ENCODE measurements around the gene MANEAL.
"Not testable (repeated sequence)": the region's sequence is repeated elsewhere in the genome, so short reads cannot be mapped to it uniquely, and the experiment has no call there.

MANEAL gene

DNA sequence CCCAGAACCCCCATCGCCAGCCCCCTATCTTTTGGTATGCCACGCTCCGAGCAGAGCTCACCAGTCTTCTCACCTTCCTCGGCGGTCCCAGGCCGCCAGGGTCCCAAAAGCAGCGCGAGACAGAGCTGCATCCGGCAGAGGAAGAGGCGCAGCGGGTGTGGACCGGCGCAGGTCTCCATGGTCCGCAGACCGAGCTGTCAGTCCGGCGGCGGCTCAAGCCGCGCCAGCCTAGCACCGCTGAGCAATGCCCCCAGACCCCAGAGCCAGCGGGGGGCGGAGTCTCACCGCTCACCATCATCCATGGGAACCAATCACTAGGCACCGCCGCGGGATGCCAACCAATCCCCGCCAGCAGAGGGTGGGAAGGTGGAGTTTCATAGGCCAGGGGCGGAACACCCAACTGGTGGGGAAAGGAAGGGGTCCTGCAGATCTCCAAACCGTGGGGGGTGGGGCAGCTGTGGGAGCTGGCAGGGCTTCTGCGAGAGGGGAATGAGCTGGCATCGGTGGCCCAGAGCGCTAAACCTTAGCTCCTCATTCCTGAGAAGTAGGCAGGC lies 28.7 kb upstream of the MANEAL start, which contains the start of gene EPHA10:
Gene EPHA10 (minus strand): TSS at position 233 of the 554 bp plus-strand sequence. CDS start 54 bp downstream, at position 179.
- TF ChIP-seq, protein P1, sequence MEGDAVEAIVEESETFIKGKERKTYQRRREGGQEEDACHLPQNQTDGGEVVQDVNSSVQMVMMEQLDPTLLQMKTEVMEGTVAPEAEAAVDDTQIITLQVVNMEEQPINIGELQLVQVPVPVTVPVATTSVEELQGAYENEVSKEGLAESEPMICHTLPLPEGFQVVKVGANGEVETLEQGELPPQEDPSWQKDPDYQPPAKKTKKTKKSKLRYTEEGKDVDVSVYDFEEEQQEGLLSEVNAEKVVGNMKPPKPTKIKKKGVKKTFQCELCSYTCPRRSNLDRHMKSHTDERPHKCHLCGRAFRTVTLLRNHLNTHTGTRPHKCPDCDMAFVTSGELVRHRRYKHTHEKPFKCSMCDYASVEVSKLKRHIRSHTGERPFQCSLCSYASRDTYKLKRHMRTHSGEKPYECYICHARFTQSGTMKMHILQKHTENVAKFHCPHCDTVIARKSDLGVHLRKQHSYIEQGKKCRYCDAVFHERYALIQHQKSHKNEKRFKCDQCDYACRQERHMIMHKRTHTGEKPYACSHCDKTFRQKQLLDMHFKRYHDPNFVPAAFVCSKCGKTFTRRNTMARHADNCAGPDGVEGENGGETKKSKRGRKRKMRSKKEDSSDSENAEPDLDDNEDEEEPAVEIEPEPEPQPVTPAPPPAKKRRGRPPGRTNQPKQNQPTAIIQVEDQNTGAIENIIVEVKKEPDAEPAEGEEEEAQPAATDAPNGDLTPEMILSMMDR (IDR thresholded peaks at IDR 0.05; ENCODE audit: low read depth, low read length): no peak
- DNase-seq (ENCODE audit: extremely low read depth, low read depth): no peak

DNA sequence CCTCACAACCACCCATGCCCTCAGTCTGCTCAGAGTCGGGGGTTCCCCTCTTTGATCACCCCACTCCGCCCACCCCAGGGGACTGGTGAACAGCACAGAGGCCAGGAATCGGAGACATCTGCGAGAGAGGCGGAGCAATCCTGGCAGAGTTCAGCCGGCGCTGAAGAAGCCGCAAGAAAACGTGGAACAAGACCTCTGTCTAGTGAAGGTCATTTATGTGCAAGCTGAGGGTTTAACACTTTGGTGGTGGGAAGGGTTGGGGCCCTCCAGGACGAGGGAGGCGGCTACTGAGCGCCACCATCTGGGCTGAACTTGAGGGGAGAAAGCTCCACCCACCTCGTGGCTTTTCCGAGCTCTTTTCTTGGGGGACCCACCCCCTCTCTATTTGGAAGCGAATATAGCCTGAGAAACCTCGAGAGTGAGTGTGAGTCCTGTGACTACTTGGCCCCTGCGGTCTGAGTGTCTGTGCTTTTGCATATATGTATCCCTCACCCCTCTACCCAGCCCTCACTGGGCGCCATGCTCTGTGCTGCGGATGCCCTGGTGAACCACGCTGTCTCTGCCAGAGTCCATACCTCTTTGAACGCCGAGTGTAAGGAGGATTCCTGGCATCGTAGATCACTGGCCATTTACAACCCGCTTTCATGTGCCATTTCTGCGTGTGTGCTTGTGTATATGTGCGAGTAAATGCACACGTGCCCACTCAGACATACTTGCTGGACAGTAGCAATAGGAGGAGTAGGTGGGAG lies 27.6 kb upstream of the MANEAL start:
- DNase-seq (ENCODE audit: extremely low read depth, low read depth): no peak
- TF ChIP-seq, protein P1 (IDR thresholded peaks at IDR 0.05; ENCODE audit: low read depth, low read length): no peak

DNA sequence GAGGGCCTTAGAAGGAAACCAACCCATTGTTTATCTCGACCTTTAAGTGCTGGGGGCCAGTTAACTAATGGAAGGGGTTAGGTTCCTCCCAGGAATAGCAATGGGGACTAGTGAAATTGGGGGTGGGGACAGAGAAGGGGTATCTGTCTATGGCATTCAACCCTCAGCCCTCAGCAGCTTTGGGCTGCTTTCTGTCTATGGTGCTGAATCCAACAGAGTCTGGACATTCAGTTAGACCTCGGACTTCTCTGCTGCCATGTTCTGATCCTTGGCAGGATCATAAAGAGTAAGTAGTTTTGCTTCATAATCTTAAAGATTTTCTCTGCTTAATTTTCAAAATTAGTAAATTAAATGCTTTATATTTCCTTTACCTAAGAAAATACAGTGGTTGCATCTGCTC lies 26.2 kb upstream of the MANEAL start:
- TF ChIP-seq, protein P1 (IDR thresholded peaks at IDR 0.05; ENCODE audit: low read depth, low read length): no peak

DNA sequence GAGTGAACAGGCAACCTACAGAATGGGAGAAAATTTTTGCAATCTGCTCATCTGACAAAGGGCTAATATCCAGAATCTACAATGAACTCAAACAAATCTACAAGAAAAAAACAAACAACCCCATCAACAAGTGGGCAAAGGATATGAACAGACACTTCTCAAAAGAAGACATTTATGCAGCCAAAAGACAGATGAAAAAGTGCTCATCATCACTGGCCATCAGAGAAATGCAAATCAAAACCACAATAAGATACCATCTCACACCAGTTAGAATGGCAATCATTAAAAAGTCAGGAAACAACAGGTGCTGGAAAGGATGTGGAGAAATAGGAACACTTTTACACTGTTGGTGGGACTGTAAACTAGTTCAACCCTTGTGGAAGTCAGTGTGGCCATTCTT lies 22.2 kb upstream of the MANEAL start:
- DNase-seq (ENCODE audit: extremely low read depth, low read depth): not testable (repeated sequence)

More for the DNA sequence above, 26.2 kb upstream of the MANEAL start:
- no peak for DNase-seq (ENCODE audit: extremely low read depth, low read depth)

DNA sequence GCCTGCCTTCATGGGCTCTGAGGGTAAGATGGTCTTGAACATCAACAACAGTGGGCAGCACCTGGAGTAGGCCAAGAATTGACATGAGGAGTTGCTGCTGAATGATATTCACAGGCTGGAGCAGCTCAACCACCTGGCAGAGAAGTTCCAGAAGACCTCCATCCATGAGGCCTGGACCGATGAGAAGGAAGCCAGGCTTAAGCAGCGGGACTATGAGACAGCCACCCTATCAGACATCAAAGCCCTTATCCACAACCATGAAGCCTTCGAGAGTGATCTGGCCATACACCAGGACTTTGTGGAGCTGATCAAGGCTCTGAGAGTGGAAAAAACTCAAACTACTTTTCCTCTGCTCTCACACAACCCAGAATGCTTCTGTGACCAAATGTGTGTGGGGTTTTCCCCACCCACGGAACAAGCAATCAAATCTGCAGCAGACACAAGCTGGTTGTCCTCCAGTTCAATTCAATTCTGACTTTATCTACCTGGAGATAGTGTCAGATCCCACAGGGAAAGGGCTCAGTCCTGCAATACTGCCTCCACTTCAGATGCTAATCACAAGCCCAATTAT lies 16.6 kb upstream of the MANEAL start:
- DNase-seq (ENCODE audit: extremely low read depth, low read depth): no peak
- TF ChIP-seq, protein P1 (IDR thresholded peaks at IDR 0.05; ENCODE audit: low read depth, low read length): no peak

DNA sequence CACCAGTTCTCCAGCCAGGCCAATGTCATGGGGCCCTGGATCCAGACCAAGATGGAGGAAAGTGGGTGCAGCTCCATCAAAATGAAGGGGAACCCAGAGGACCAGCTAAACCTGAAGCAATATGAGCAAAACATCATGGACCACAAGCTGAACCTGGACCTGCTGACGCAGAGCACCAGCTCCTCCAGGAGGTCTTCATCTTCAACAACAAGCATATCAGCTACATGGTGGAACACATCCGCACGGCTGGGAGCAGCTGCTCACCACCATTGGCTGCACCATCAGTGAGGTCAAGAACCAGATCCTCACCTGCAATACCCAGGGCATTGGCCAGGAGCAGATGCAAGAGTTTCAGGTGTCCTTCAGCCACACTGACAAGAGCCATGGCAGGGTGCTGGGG lies 15.0 kb upstream of the MANEAL start:
- DNase-seq (ENCODE audit: extremely low read depth, low read depth): no peak
- TF ChIP-seq, protein P1 (IDR thresholded peaks at IDR 0.05; ENCODE audit: low read depth, low read length): no peak

DNA sequence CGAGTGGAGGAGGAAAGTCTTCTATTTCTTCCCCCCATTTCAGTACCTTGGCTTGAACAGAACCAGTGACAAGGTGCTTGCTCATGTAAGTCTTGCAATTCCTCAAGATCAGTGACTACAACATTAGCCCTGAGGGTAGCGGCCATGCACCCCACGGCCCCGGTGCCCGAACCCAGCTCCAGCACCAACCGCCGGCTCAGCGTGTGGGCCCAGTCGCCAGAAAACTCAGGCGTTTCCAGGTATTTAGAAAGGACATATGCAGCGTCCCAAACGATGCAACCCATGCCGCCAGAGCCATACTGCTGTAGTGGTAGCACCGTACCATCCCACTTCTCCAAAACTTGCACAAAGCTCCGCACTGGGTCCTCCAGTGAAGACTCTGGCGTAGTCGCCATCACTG lies 11.2 kb upstream of the MANEAL start:
- no peak for DNase-seq (ENCODE audit: extremely low read depth, low read depth)
- TF ChIP-seq, protein P1 (IDR thresholded peaks at IDR 0.05; ENCODE audit: low read depth, low read length): no peak
